H9 (cell line): Measurements from ENCODE around the gene POLR3F. TPM values are rescaled to one million over a fixed set of nuclear protein-coding genes. Genes with fewer than 3 reads are reported as not detected.
"Not testable (repeated sequence)": the region's sequence is repeated elsewhere in the genome, so short reads cannot be mapped to it uniquely, and the experiment has no call there.

Source experiments
- DNase-seq: peaks from one replicate; pipeline ENCODE4 v3.0.0-alpha.2; 2017
- H2AFZ ChIP-seq: one replicate; pipeline ENCODE4 v1.6.1; 2013; ENCODE audit warnings: mild to moderate bottlenecking, low read length, control low read depth, moderate library complexity
- H2AK5ac ChIP-seq: 2 replicates; pipeline ENCODE4 v1.6.1; 2013; ENCODE audit warnings: low read length, control low read depth, mixed read lengths; ENCODE audit not compliant: insufficient read length
- H2BK120ac ChIP-seq: one replicate; pipeline ENCODE4 v1.6.1; 2013; ENCODE audit warnings: low read depth, mild to moderate bottlenecking, low read length, control low read depth, inconsistent platforms; ENCODE audit not compliant: poor library complexity, severe bottlenecking
- H2BK12ac ChIP-seq: 2 replicates; pipeline ENCODE4 v1.6.1; 2013; ENCODE audit warnings: low read length, control low read depth, mixed read lengths, low read depth; ENCODE audit not compliant: insufficient read length
- H2BK15ac ChIP-seq: 2 replicates; pipeline ENCODE4 v1.6.1; 2013; ENCODE audit warnings: low read depth, low read length, control low read depth
- H2BK20ac ChIP-seq: one replicate; pipeline ENCODE4 v1.6.1; 2013; ENCODE audit warnings: low read depth, mild to moderate bottlenecking, low read length, control low read depth, inconsistent platforms; ENCODE audit not compliant: poor library complexity, severe bottlenecking
- H2BK5ac ChIP-seq: 2 replicates; pipeline ENCODE4 v1.6.1; 2013; ENCODE audit warnings: low read length, control low read depth, mixed read lengths; ENCODE audit not compliant: insufficient read length
- H3K14ac ChIP-seq: 2 replicates; pipeline ENCODE4 v1.6.1; 2013; ENCODE audit warnings: low read length, control low read depth; ENCODE audit not compliant: insufficient read depth
- H3K18ac ChIP-seq: 2 replicates; pipeline ENCODE4 v1.6.1; 2013; ENCODE audit warnings: low read depth, mild to moderate bottlenecking, mixed read lengths, low read length, control low read depth; ENCODE audit not compliant: insufficient read length
- H3K23ac ChIP-seq: 2 replicates; pipeline ENCODE4 v1.6.1; 2013; ENCODE audit warnings: low read length, control low read depth, mixed read lengths, low read depth; ENCODE audit not compliant: insufficient read length
- H3K23me2 ChIP-seq: 2 replicates; pipeline ENCODE4 v1.6.1; 2013; ENCODE audit warnings: low read depth, mild to moderate bottlenecking, mixed read lengths, low read length, control low read depth; ENCODE audit not compliant: insufficient read length, poor library complexity, severe bottlenecking
- H3K27ac ChIP-seq: 2 replicates; pipeline ENCODE4 v1.5.1; 2013; ENCODE audit warnings: low read length, control low read depth, mixed read lengths, low read depth; ENCODE audit not compliant: insufficient read length
- H3K27me3 ChIP-seq: 2 replicates; pipeline ENCODE4 v1.6.1; 2013; ENCODE audit warnings: low read length, control low read depth, inconsistent platforms; ENCODE audit not compliant: insufficient read depth
- H3K4ac ChIP-seq: 2 replicates; pipeline ENCODE4 v1.6.1; 2013; ENCODE audit warnings: low read depth, mild to moderate bottlenecking, control low read depth, inconsistent platforms, low read length, moderate library complexity
- H3K4me1 ChIP-seq: 2 replicates; pipeline ENCODE4 v1.6.1; 2013; ENCODE audit warnings: low read length, control low read depth, inconsistent platforms; ENCODE audit not compliant: insufficient read depth
- H3K4me2 ChIP-seq: 2 replicates; pipeline ENCODE4 v1.6.1; 2013; ENCODE audit warnings: low read length, control low read depth, mixed read lengths; ENCODE audit not compliant: insufficient read length, insufficient read depth
- H3K56ac ChIP-seq: 2 replicates; pipeline ENCODE4 v1.6.1; 2013; ENCODE audit warnings: low read depth, mild to moderate bottlenecking, mixed read lengths, low read length, control low read depth; ENCODE audit not compliant: insufficient read length
- H3K79me1 ChIP-seq: 2 replicates; pipeline ENCODE4 v1.6.1; 2013; ENCODE audit warnings: low read depth, mild to moderate bottlenecking, moderate library complexity, low read length, control low read depth, inconsistent platforms; ENCODE audit not compliant: insufficient read depth, poor library complexity, severe bottlenecking
- H3K79me2 ChIP-seq: 2 replicates; pipeline ENCODE4 v1.6.1; 2013; ENCODE audit warnings: low read length, control low read depth, inconsistent platforms; ENCODE audit not compliant: insufficient read depth
- H3K9ac ChIP-seq: 2 replicates; pipeline ENCODE4 v1.6.1; 2013; ENCODE audit warnings: low read length, control low read depth, mixed read lengths; ENCODE audit not compliant: insufficient read length; ENCODE audit errors: extremely low read depth
- H3K9me3 ChIP-seq: one replicate; pipeline ENCODE4 v1.6.1; 2013; ENCODE audit warnings: low read depth, low read length, inconsistent platforms; ENCODE audit not compliant: control insufficient read depth
- H3T11ph ChIP-seq: one replicate; pipeline ENCODE4 v1.6.1; 2013; ENCODE audit warnings: mild to moderate bottlenecking, low read length, control low read depth, inconsistent platforms
- H4K20me1 ChIP-seq: one replicate; pipeline ENCODE4 v1.6.1; 2013; ENCODE audit not compliant: control insufficient read depth, insufficient read length, insufficient read depth
- H4K5ac ChIP-seq: 2 replicates; pipeline ENCODE4 v1.6.1; 2013; ENCODE audit warnings: low read depth, mild to moderate bottlenecking, mixed read lengths, low read length, control low read depth; ENCODE audit not compliant: insufficient read length
- H4K8ac ChIP-seq: replicated peaks from 2 replicates; pipeline ENCODE4 v1.6.1; 2013; ENCODE audit warnings: low read length, control low read depth, mixed read lengths, low read depth; ENCODE audit not compliant: insufficient read length
- H4K91ac ChIP-seq: 2 replicates; pipeline ENCODE4 v1.6.1; 2013; ENCODE audit warnings: low read depth, mild to moderate bottlenecking, moderate library complexity, mixed read lengths, low read length, control low read depth; ENCODE audit not compliant: insufficient read length
- H3K27ac Mint-ChIP-seq, 3 experiments: 2 replicates in 2 of 3; 3 replicates in 1 of 3; pipeline ENCODE4 v1.8.0; 2020 to 2021; ENCODE audit warnings: mixed read lengths in 3 of 3, mild to moderate bottlenecking in 1 of 3, moderate library complexity in 1 of 3
- H3K27me3 Mint-ChIP-seq: 2 replicates; pipeline ENCODE4 v1.8.0; 2021; ENCODE audit warnings: low read depth, mild to moderate bottlenecking, moderate library complexity, mixed read lengths
- H3K36me3 Mint-ChIP-seq, 3 experiments: 2 replicates in 2 of 3; 3 replicates in 1 of 3; pipeline ENCODE4 v1.8.0; 2020 to 2021; ENCODE audit warnings: low read depth in 3 of 3, mixed read lengths in 3 of 3; ENCODE audit not compliant: insufficient read depth in 1 of 3
- H3K4me1 Mint-ChIP-seq, 2 experiments: 2 replicates each; pipeline ENCODE4 v1.8.0; 2020; ENCODE audit warnings: mixed read lengths in 2 of 2
- H3K4me3 Mint-ChIP-seq, 2 experiments: 2 replicates in 1 of 2; 3 replicates in 1 of 2; pipeline ENCODE4 v1.8.0; 2020 to 2021; ENCODE audit warnings: mild to moderate bottlenecking in 2 of 2, mixed read lengths in 2 of 2, moderate library complexity in 1 of 2
- H3K9me3 Mint-ChIP-seq, 2 experiments: 2 replicates in 1 of 2; 3 replicates in 1 of 2; pipeline ENCODE4 v1.8.0; 2020; ENCODE audit warnings: mild to moderate bottlenecking in 2 of 2, mixed read lengths in 2 of 2, moderate library complexity in 1 of 2
- CTCF ChIP-seq: fragments of 200-600 bp; sonication (generic); conservative IDR thresholded peaks from 3 replicates; pipeline ENCODE4 v1.8.0; 2021; ENCODE audit warnings: antibody characterized with exemption, mild to moderate bottlenecking
- WGBS: extraction: QIAGEN DNeasy Blood & Tissue Kit; methylation state at CpG from one replicate; pipeline ENCODE4 v1.1.7; 2013; ENCODE audit warnings: missing lambda C conversion rate, low lambda C conversion rate, mixed read lengths; ENCODE audit not compliant: insufficient read length; ENCODE audit errors: extremely low coverage; 5-methylcytosine and 5-hydroxymethylcytosine counted together
- total RNA-seq: library from RNA; stranded (reverse); gene quantifications from 2 replicates; pipeline ENCODE4 v1.2.1, GENCODE V29; 2021

The POLR3F gene
- total RNA-seq, 1 experiment from 2014 or later: 16.1 TPM

GRCh38 chr20:18515973-18516372 lies 48.8 kb downstream of the POLR3F start:
- Histone ChIP-seq H3K23me2 (no peaks in the 10 kb centered on the region), H3K79me1 (no peaks in the 10 kb centered on the region), H2AK5ac (no peak overlapping the region), H4K5ac (no peak overlapping the region), H3K4me2 (no peak overlapping the region), H3K14ac (no peak overlapping the region), H2BK15ac (no peak overlapping the region), H3T11ph (no peak overlapping the region), H2AFZ (no peak overlapping the region), H2BK120ac (no peak overlapping the region), H2BK20ac (no peak overlapping the region), H3K27ac (no peak overlapping the region), H4K8ac (no peak overlapping the region), H4K20me1 (no peaks in the 10 kb centered on the region), H3K4me1 (no peaks in the 10 kb centered on the region), H3K79me2 (no peaks in the 10 kb centered on the region; the same call in 1 of the 2 replicates), H4K91ac (no peak overlapping the region), H3K9ac (no peak overlapping the region), H3K4ac (no peak overlapping the region), H2BK12ac (no peak overlapping the region), H3K9me3 (no peaks in the 10 kb centered on the region), H3K18ac (no peak overlapping the region), H3K27me3 (no peaks in the 10 kb centered on the region), H3K56ac (no peak overlapping the region), H2BK5ac (no peak overlapping the region), H3K23ac (no peak overlapping the region)
- TF ChIP-seq CTCF: no peak
- H3K4me1 Mint-ChIP-seq: no peaks in the 10 kb centered on the region
- no peaks in the 10 kb centered on the region for H3K27me3 Mint-ChIP-seq
- no peak overlapping the region for H3K27ac Mint-ChIP-seq
- DNase-seq: no peak
- peaks cover 17 to 36% (median 34%) of the 10 kb centered on the region in 3 experiments; a peak in 5 of 7 replicates for H3K36me3 Mint-ChIP-seq
- H3K9me3 Mint-ChIP-seq: no peaks in the 10 kb centered on the region
- H3K4me3 Mint-ChIP-seq: no peak overlapping the region

- not testable (repeated sequence) for H2BK120ac ChIP-seq, H3K4ac ChIP-seq, H3K9me3 ChIP-seq, H3K79me1 ChIP-seq, H3K56ac ChIP-seq, H3K27me3 Mint-ChIP-seq, H3K79me2 ChIP-seq, H3K4me3 Mint-ChIP-seq, H2BK5ac ChIP-seq, H3K23me2 ChIP-seq, H4K5ac ChIP-seq, H3K9ac ChIP-seq, H3T11ph ChIP-seq, H2BK12ac ChIP-seq, DNase-seq, H3K27ac Mint-ChIP-seq, H3K4me2 ChIP-seq, H2AFZ ChIP-seq, H2BK15ac ChIP-seq, H2BK20ac ChIP-seq, H3K14ac ChIP-seq, H4K91ac ChIP-seq, H3K27me3 ChIP-seq, H3K18ac ChIP-seq, H3K23ac ChIP-seq, H3K27ac ChIP-seq, H2AK5ac ChIP-seq, H3K4me1 Mint-ChIP-seq, H3K9me3 Mint-ChIP-seq, H4K20me1 ChIP-seq, H4K8ac ChIP-seq, H3K4me1 ChIP-seq
- H3K36me3 Mint-ChIP-seq: peaks cover 13 to 34% (median 32%) of the 10 kb centered on the region in 3 experiments; a peak in 6 of 7 replicates
- no CpG with 5 or more reads among the region's 9 CpGs for WGBS
These were observed 54.9 kb downstream of the POLR3F start for GRCh38 chr20:18522066-18522465.
